Measurements from ENCODE around the gene LDHD. TPM values are rescaled to one million over a fixed set of nuclear protein-coding genes. Genes with fewer than 3 reads are reported as not detected.

The LDHD gene
- total and polyA plus RNA-seq, 12 donors, result 60.7 to 135 (median 89.5) TPM

DNA sequence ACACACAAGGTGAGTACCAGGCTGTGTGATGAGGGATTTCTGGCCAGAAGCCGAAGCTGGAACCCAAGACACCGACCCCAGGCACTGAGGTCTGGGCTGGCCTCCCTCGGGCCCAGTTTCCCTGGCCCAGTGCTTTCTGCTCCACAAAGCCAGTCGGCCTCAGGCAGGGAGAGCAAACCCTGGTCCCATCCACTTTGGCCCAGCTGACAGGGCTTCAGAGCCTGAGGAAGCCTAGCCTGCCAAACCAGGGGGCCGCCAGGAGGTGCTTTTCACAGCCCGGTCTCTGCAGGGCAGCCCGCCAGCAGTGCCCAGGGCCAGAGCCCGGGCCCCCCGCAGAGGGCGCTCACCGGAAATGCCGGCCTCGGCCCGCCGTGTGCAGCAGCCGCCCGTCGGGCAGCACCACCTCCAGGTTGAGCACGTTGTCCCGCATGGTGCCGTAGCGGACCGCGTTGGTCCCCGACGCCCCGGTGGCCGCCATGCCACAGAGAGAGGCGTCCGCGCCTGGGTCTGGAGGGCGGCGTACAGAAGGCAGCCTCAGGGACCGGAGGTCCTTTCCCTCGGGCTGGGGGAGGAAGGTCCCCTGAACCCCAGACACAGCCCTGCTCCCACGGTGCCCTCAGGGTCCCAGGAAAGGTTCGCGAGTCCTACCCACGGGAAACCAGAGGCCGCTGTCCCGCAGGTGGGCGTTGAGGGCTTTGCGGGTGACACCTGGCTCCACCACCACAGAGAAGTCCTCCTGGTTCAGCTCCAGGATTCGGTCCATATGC is 2.2 kb downstream of the LDHD start:
- intact Hi-C loops (cut with DNase I), result loop anchor here in 6 of 10 donors (5.0 to 10.0 kb wide), 6 partner anchors 67 to 410 kb away; partner anchors contain the start of gene MLKL (in 1 of the 6)
- Histone ChIP-seq H3K36me3 (peaks cover 0 to 16% (median 0%) of the 10 kb centered on the region in 9 donors), H3K4me1 (peaks cover 13 to 74% (median 60%) of the 10 kb centered on the region in 9 donors), H3K9me3 (no peaks in the 10 kb centered on the region), H3K4me3 (no peak overlapping the region), H3K27me3 (peaks cover 0 to 15% (median 0%) of the 10 kb centered on the region in 7 donors), H3K27ac (peak overlapping the region in 1 of 10 donors; percentile 96)
- TF ChIP-seq, protein P1, sequence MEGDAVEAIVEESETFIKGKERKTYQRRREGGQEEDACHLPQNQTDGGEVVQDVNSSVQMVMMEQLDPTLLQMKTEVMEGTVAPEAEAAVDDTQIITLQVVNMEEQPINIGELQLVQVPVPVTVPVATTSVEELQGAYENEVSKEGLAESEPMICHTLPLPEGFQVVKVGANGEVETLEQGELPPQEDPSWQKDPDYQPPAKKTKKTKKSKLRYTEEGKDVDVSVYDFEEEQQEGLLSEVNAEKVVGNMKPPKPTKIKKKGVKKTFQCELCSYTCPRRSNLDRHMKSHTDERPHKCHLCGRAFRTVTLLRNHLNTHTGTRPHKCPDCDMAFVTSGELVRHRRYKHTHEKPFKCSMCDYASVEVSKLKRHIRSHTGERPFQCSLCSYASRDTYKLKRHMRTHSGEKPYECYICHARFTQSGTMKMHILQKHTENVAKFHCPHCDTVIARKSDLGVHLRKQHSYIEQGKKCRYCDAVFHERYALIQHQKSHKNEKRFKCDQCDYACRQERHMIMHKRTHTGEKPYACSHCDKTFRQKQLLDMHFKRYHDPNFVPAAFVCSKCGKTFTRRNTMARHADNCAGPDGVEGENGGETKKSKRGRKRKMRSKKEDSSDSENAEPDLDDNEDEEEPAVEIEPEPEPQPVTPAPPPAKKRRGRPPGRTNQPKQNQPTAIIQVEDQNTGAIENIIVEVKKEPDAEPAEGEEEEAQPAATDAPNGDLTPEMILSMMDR (IDR thresholded peaks at IDR 0.05), result peak in 1 of 9 donors; percentile 62
- DNase-seq, result no peak
- WGBS, 2 donors, result 89 to 91% methylated on average over 44 of the region's 44 CpGs
- no peak for ATAC-seq

GRCh38 chr16:75113541-75114121 is 2.9 kb downstream of the LDHD start:
- DNase-seq, result no peak
- H3K4me3 ChIP-seq, result no peak overlapping the region
- intact Hi-C loops (cut with DNase I), result loop anchor here in 6 of 10 donors (5.0 to 10.0 kb wide), 6 partner anchors 66 to 409 kb away; partner anchors contain the start of gene MLKL (in 1 of the 6)
- no peaks in the 10 kb centered on the region for H3K9me3 ChIP-seq
- peak overlapping the region in 4 of 10 donors; percentile 82 to 96 (median 86) for H3K27ac ChIP-seq
- TF ChIP-seq, protein P1 (IDR thresholded peaks at IDR 0.05), result no peak
- H3K27me3 ChIP-seq, result peaks cover 0 to 15% (median 0%) of the 10 kb centered on the region in 7 donors
- peaks cover 0 to 16% (median 0%) of the 10 kb centered on the region in 9 donors for H3K36me3 ChIP-seq
- ATAC-seq, result no peak
- H3K4me1 ChIP-seq, result peaks cover 15 to 80% (median 67%) of the 10 kb centered on the region in 9 donors
- WGBS, 2 donors, result 88 to 90% methylated on average over 20 of the region's 20 CpGs

DNA sequence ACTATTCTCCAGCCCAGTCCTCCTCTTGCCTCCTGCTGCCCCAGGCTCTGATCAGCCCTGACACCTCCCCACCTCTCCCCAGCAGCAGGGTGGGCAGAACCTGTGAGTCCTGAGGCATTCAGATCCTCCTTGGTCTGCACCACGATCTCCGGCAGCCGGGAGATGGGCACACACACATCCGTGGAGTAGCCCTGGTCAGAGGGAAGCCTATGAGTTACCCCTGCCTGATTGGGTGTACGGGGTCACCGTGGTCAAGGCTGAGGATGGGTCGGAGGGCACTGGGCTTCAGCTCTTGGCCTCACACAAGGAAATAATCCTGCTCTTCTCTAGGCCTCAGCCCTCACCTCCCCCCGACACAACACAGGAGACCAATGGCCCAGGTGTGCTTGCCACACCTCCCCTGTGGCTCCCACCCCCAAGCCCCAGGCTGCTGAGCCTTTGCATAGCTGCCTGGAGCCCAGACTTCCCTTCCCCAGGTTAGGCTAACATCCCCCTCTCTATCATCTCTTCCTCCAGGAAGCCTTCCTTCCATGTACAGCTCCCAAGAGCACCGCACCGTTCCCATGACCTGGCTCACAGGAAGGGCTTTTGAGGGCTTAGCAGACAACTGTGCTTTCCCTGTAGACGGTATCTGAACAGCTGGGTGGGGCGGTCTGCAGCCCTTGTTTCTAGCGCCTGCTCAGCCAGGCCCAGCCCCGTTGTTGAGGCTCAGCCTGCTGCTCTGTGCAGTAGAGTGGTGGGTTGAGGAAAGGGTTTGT is 3.7 kb downstream of the LDHD start:
- DNase-seq, result no peak
- H3K36me3 ChIP-seq, result peaks cover 0 to 16% (median 0%) of the 10 kb centered on the region in 9 donors
- peaks cover 15 to 86% (median 74%) of the 10 kb centered on the region in 9 donors for H3K4me1 ChIP-seq
- WGBS, 2 donors, result 56 to 67% methylated on average over 13 to 14 of the region's 14 CpGs
- intact Hi-C loops (cut with DNase I), result loop anchor here in 6 of 10 donors (5.0 to 10.0 kb wide), 6 partner anchors 66 to 408 kb away; partner anchors contain the start of gene MLKL (in 1 of the 6)
- H3K9me3 ChIP-seq, result no peaks in the 10 kb centered on the region
- TF ChIP-seq, protein P1 (IDR thresholded peaks at IDR 0.05), result no peak
- peak overlapping the region in 1 of 10 donors; percentile 14 for H3K4me3 ChIP-seq
- ATAC-seq, result no peak
- H3K27me3 ChIP-seq, result peaks cover 0 to 15% (median 0%) of the 10 kb centered on the region in 7 donors
- H3K27ac ChIP-seq, result peak overlapping the region; percentile 31 to 96 (median 86)

Data from heart right ventricle (tissue), 16 donors.